Measurements from ENCODE around the gene ATP4B. TPM values are rescaled to one million over a fixed set of nuclear protein-coding genes. Genes with fewer than 3 reads are reported as not detected.

The ATP4B gene
- total RNA-seq, 2 donors from 2014 or later, result not detected

- Histone ChIP-seq H3K4me3 (no peak overlapping the region), H3K36me3 (no peaks in the 10 kb centered on the region), H3K27me3 (no peaks in the 10 kb centered on the region), H3K9me3 (no peaks in the 10 kb centered on the region), H3K4me1 (peaks cover 0 to 21% of the 10 kb centered on the region in 2 donors), H3K27ac (no peak overlapping the region)
- no peak for TF ChIP-seq CTCF (IDR thresholded peaks at IDR 0.05)
- DNase-seq (ENCODE audit: low spot score), result no peak
Measured at GRCh38 chr13:113613789-113614379, 44.1 kb downstream of the ATP4B start.

- TF ChIP-seq CTCF (IDR thresholded peaks at IDR 0.05), result no peak
Measured at GRCh38 chr13:113612607-113613006, 45.4 kb downstream of the ATP4B start.

GRCh38 chr13:113611996-113612395, 46.0 kb downstream of the ATP4B start:
- H3K27me3 ChIP-seq, result no peaks in the 10 kb centered on the region
- H3K4me3 ChIP-seq, result no peak overlapping the region
- H3K36me3 ChIP-seq, result no peaks in the 10 kb centered on the region
- H3K27ac ChIP-seq, result no peak overlapping the region
- no peaks in the 10 kb centered on the region for H3K9me3 ChIP-seq
- no peak for DNase-seq (ENCODE audit: low spot score)
- H3K4me1 ChIP-seq, result peaks cover 0 to 11% of the 10 kb centered on the region in 2 donors
- no peak for TF ChIP-seq CTCF (IDR thresholded peaks at IDR 0.05)

More at GRCh38 chr13:113612607-113613006, 45.4 kb downstream of the ATP4B start:
- Histone ChIP-seq H3K27me3 (no peaks in the 10 kb centered on the region), H3K36me3 (no peaks in the 10 kb centered on the region), H3K9me3 (no peaks in the 10 kb centered on the region), H3K27ac (no peak overlapping the region), H3K4me1 (peaks cover 0 to 17% of the 10 kb centered on the region in 2 donors), H3K4me3 (no peak overlapping the region)
- no peak for DNase-seq (ENCODE audit: low spot score)

- no peaks in the 10 kb centered on the region for H3K4me1 ChIP-seq
- no peak overlapping the region for H3K27ac ChIP-seq
- no peaks in the 10 kb centered on the region for H3K9me3 ChIP-seq
- TF ChIP-seq CTCF (IDR thresholded peaks at IDR 0.05), result no peak
- no peaks in the 10 kb centered on the region for H3K27me3 ChIP-seq
- H3K4me3 ChIP-seq, result no peak overlapping the region
- no peaks in the 10 kb centered on the region for H3K36me3 ChIP-seq
- no peak for DNase-seq (ENCODE audit: low spot score)
Measured at GRCh38 chr13:113610266-113610665, 47.7 kb downstream of the ATP4B start.

- Histone ChIP-seq H3K36me3 (no peaks in the 10 kb centered on the region), H3K9me3 (no peaks in the 10 kb centered on the region), H3K27me3 (no peaks in the 10 kb centered on the region), H3K4me1 (no peaks in the 10 kb centered on the region), H3K27ac (no peak overlapping the region), H3K4me3 (no peak overlapping the region)
- DNase-seq (ENCODE audit: low spot score), result no peak
- TF ChIP-seq CTCF (IDR thresholded peaks at IDR 0.05), result no peak
Measured at GRCh38 chr13:113609616-113610015, 48.4 kb downstream of the ATP4B start.

- Histone ChIP-seq H3K27me3 (no peaks in the 10 kb centered on the region), H3K4me1 (no peaks in the 10 kb centered on the region), H3K36me3 (no peaks in the 10 kb centered on the region), H3K4me3 (no peak overlapping the region), H3K27ac (no peak overlapping the region), H3K9me3 (no peaks in the 10 kb centered on the region)
- no peak for TF ChIP-seq CTCF (IDR thresholded peaks at IDR 0.05)
- no peak for DNase-seq (ENCODE audit: low spot score)
Measured at GRCh38 chr13:113608967-113609533, 48.9 kb downstream of the ATP4B start.

Data from right atrium auricular region (tissue), 2 donors.